Hepatocyte (in vitro differentiated cells): ENCODE measurements around the gene SLC25A27. TPM values are rescaled to one million over a fixed set of nuclear protein-coding genes. Genes with fewer than 3 reads are reported as not detected.

ENCODE experiments used
- DNase-seq: peaks from one replicate; pipeline ENCODE4 v3.0.0-alpha.2; 2016; ENCODE audit warnings: low spot score
- H2AFZ ChIP-seq: fragments of 200-600 bp; sonication (generic); 2 replicates; pipeline ENCODE4 v1.6.0; 2016; ENCODE audit warnings: antibody characterized with exemption, mild to moderate bottlenecking
- H3K27ac ChIP-seq: fragments of 200-600 bp; sonication (generic); 2 replicates; pipeline ENCODE4 v1.5.1; 2016; ENCODE audit warnings: mild to moderate bottlenecking
- H3K27me3 ChIP-seq: fragments of 200-600 bp; sonication (generic); 2 replicates; pipeline ENCODE4 v1.6.1; 2016
- H3K36me3 ChIP-seq: fragments of 200-600 bp; sonication (generic); replicated peaks from 2 replicates; pipeline ENCODE4 v1.5.1; 2016; ENCODE audit warnings: low read depth; ENCODE audit not compliant: insufficient read depth
- H3K4me1 ChIP-seq: fragments of 200-600 bp; sonication (generic); 2 replicates; pipeline ENCODE4 v1.5.1; 2016; ENCODE audit warnings: mild to moderate bottlenecking, moderate library complexity; ENCODE audit not compliant: insufficient read depth
- H3K4me2 ChIP-seq: fragments of 200-600 bp; sonication (generic); 2 replicates; pipeline ENCODE4 v1.6.0; 2016
- H3K4me3 ChIP-seq: fragments of 200-600 bp; sonication (generic); 2 replicates; pipeline ENCODE4 v1.5.1; 2016; ENCODE audit warnings: mild to moderate bottlenecking
- H3K79me2 ChIP-seq: fragments of 200-600 bp; sonication (generic); 2 replicates; pipeline ENCODE4 v1.6.0; 2017; ENCODE audit warnings: mild to moderate bottlenecking
- H3K9me2 ChIP-seq: fragments of 200-600 bp; sonication (generic); replicated peaks from 2 replicates; pipeline ENCODE4 v1.6.0; 2017; ENCODE audit warnings: mild to moderate bottlenecking; ENCODE audit not compliant: insufficient read depth
- H3K9me3 ChIP-seq: fragments of 200-600 bp; sonication (generic); 2 replicates; pipeline ENCODE4 v1.5.1; 2016; ENCODE audit warnings: low read depth, mild to moderate bottlenecking
- H4K20me1 ChIP-seq: fragments of 200-600 bp; sonication (generic); 2 replicates; pipeline ENCODE4 v1.6.0; 2016; ENCODE audit warnings: mild to moderate bottlenecking; ENCODE audit not compliant: insufficient read depth, poor library complexity, severe bottlenecking
- EZH2 ChIP-seq: fragments of 200-600 bp; sonication (generic); IDR thresholded peaks from 2 replicates; pipeline ENCODE4 v1.6.1; 2016; ENCODE audit warnings: antibody characterized with exemption, mild to moderate bottlenecking, borderline replicate concordance
- EZH2phosphoT487 ChIP-seq: fragments of 200-600 bp; sonication (generic); IDR thresholded peaks from one replicate; pipeline ENCODE4 v1.6.1; 2018; ENCODE audit warnings: antibody characterized with exemption, mild to moderate bottlenecking, low read depth, moderate library complexity; ENCODE audit not compliant: unreplicated experiment, severe bottlenecking
- WGBS: methylation state at CpG from one replicate; pipeline ENCODE4 v1.1.6; 2016; ENCODE audit warnings: low lambda C conversion rate; ENCODE audit errors: missing lambda C conversion rate; 5-methylcytosine and 5-hydroxymethylcytosine counted together
- polyA plus RNA-seq: library from polyadenylated mRNA; unstranded; fragments of >200 nt; fragmentation: Nextera tagmentation; extraction: Ambion mirVana; gene quantifications from 2 replicates; pipeline ENCODE4 v1.2.1, GENCODE V29; 2016
- total RNA-seq: library from RNA; depleted of rRNA; stranded (reverse); fragments of >200 nt; gene quantifications from 2 replicates; pipeline ENCODE4 v1.2.3, GENCODE V29; 2014
- TF ChIP-seq, protein P1 (sequence below): fragments of 200-600 bp; sonication (generic); IDR thresholded peaks from 2 replicates; pipeline ENCODE4 v1.5.1; 2016; ENCODE audit warnings: antibody characterized with exemption, mild to moderate bottlenecking; ENCODE audit not compliant: poor library complexity

Gene SLC25A27
- total and polyA plus RNA-seq, 2 experiments from 2014 or later, result 3.0 to 11.9 TPM

DNA sequence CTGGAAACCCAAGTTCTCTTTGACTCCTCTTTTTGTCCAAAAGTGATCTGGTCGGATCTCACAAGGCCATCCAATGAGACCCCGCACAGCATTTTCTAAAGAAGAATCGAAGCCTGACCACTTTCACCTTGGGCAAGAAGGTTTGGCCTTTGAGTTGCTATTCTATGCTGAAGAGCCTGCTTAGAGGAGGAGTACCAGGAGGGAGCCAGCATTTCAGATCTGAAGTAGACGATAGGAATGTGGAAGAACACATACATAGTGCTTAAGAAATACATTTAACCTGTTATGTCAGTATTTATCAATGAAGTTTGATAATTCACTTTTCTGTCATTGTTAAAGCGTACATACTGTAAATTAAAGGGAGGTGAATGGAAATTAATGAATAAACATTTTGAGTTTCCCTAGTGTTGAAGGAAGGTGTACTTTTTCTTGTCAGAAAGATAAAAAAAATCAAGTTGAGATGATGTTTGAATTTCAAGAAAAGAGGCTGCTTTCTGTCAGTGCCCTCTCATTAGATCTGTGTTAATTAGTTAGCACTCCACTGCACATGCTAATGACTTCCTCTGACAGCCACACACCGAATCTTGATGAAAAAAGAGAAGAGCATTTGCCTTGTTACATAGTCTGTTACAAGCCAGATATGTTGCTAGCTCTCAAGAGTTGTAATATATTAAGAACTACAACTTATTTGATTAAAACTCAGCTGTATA, 24.0 kb downstream of the SLC25A27 start:
- no peak for TF ChIP-seq EZH2phosphoT487
- TF ChIP-seq, protein P1, sequence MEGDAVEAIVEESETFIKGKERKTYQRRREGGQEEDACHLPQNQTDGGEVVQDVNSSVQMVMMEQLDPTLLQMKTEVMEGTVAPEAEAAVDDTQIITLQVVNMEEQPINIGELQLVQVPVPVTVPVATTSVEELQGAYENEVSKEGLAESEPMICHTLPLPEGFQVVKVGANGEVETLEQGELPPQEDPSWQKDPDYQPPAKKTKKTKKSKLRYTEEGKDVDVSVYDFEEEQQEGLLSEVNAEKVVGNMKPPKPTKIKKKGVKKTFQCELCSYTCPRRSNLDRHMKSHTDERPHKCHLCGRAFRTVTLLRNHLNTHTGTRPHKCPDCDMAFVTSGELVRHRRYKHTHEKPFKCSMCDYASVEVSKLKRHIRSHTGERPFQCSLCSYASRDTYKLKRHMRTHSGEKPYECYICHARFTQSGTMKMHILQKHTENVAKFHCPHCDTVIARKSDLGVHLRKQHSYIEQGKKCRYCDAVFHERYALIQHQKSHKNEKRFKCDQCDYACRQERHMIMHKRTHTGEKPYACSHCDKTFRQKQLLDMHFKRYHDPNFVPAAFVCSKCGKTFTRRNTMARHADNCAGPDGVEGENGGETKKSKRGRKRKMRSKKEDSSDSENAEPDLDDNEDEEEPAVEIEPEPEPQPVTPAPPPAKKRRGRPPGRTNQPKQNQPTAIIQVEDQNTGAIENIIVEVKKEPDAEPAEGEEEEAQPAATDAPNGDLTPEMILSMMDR, result no peak
- no peak for TF ChIP-seq EZH2
- Histone ChIP-seq H3K79me2 (no peaks in the 10 kb centered on the region), H3K9me2 (no peaks in the 10 kb centered on the region), H3K27me3 (no peaks in the 10 kb centered on the region), H3K4me2 (no peak overlapping the region), H3K27ac (no peak overlapping the region), H3K36me3 (no peaks in the 10 kb centered on the region), H2AFZ (no peak overlapping the region), H3K9me3 (no peaks in the 10 kb centered on the region), H3K4me1 (no peaks in the 10 kb centered on the region), H4K20me1 (no peaks in the 10 kb centered on the region), H3K4me3 (no peak overlapping the region)
- 92% methylated on average over 6 of the region's 6 CpGs for WGBS
- DNase-seq, result no peak

DNA sequence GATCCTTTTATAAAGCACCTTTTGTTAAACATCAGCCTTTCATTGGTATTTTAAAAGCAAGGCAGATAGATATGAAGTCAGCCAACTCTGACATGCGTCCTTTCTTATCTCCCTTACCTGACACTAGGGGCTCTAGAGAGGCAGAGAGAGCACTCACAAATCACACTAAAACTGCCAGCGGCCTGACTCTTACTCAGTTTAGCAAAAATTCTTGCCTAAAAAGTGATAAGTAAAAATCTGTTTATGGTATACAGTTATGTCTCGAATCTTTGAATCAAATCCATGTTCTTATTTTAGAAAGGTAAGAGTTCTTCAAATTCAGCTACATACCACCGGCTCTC, 24.5 kb downstream of the SLC25A27 start:
- no peaks in the 10 kb centered on the region for H3K9me3 ChIP-seq
- H2AFZ ChIP-seq, result no peak overlapping the region
- no peaks in the 10 kb centered on the region for H3K27me3 ChIP-seq
- no peak overlapping the region for H3K4me3 ChIP-seq
- H3K27ac ChIP-seq, result no peak overlapping the region
- no peaks in the 10 kb centered on the region for H3K4me1 ChIP-seq
- TF ChIP-seq, protein P1, result peak; percentile 34
- TF ChIP-seq EZH2phosphoT487, result no peak
- DNase-seq, result peak; percentile 23
- no peaks in the 10 kb centered on the region for H3K36me3 ChIP-seq
- no peaks in the 10 kb centered on the region for H3K79me2 ChIP-seq
- no peak overlapping the region for H3K4me2 ChIP-seq
- WGBS, result 50% methylated on average over 4 of the region's 4 CpGs
- no peaks in the 10 kb centered on the region for H3K9me2 ChIP-seq
- no peaks in the 10 kb centered on the region for H4K20me1 ChIP-seq

DNA sequence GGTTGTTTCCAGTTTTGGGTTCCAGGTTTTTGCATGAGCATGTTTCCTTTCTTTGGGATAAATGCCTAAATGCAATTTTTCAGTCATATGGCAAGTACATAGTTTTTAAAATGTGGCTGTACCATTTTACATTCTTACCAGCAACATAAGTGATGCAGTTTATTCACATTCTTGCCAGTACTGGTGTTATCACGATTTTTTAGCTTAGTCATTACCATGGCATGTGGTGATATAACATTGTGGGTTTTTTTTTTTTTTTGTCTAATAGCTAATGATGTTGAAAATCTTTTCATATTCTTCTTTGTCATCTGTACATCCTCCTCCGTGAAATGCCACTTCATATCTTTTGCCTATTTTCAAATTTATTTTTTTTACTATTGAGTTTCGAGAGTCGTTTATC, 32.0 kb downstream of the SLC25A27 start:
- no peak overlapping the region for H3K27ac ChIP-seq

DNA sequence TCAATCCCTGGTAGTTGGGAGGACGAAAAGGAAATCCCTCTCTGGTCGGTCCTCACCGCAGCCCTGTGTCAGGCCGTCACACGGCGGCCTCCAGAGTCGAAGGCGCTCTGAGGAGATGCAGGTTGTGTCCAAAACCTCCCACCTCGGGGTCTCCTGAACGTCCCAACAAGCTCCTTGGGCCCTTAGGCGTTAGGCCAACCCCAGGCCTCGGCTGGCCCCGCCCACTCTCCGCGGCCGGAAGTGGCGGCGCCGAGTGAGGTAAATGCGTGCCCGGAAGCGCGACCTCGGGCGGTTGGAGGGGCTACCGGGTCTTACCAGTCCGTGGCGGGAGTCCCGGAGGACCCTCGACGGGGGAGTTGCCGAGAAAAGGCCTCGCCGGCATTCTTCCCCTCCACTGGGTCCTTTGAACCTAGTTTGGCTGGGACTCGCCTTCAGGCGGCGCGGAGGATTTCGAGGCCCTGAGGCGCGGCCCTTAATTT, 34.9 kb downstream of the SLC25A27 start, which contains the start of gene TDRD6:
Gene TDRD6 (plus strand): TSS at position 267 of the 479 bp plus-strand sequence. CDS start 244 bp downstream, outside the sequence.
- Histone ChIP-seq H2AFZ (no peak within 1 kb of the TSS), H3K36me3 (no peaks in the 10 kb centered on the region), H3K9me2 (no peaks in the 10 kb centered on the region), H4K20me1 (no peaks in the 10 kb centered on the region), H3K27ac (no peak within 1 kb of the TSS), H3K4me2 (no peak within 1 kb of the TSS), H3K4me3 (no peak within 1 kb of the TSS), H3K27me3 (no peaks in the 10 kb centered on the region), H3K79me2 (no peaks in the 10 kb centered on the region), H3K4me1 (no peaks in the 10 kb centered on the region), H3K9me3 (no peaks in the 10 kb centered on the region)
- no peak for TF ChIP-seq EZH2phosphoT487
- TF ChIP-seq, protein P1, result no peak
- TF ChIP-seq EZH2, result no peak
- no peak for DNase-seq
- over 99% methylated on average over 36 of the region's 41 CpGs for WGBS

More for the DNA sequence above, 32.0 kb downstream of the SLC25A27 start:
- H3K36me3 ChIP-seq, result no peaks in the 10 kb centered on the region
- no peaks in the 10 kb centered on the region for H3K4me1 ChIP-seq
- H3K4me2 ChIP-seq, result no peak overlapping the region
- H3K79me2 ChIP-seq, result no peaks in the 10 kb centered on the region
- no peaks in the 10 kb centered on the region for H4K20me1 ChIP-seq
- no peak overlapping the region for H3K4me3 ChIP-seq
- H3K27me3 ChIP-seq, result no peaks in the 10 kb centered on the region
- DNase-seq, result no peak
- no peaks in the 10 kb centered on the region for H3K9me2 ChIP-seq
- H2AFZ ChIP-seq, result no peak overlapping the region
- no peak for TF ChIP-seq EZH2phosphoT487
- 83% methylated on average over 4 of the region's 4 CpGs for WGBS
- H3K9me3 ChIP-seq, result no peaks in the 10 kb centered on the region
